Measurements from ENCODE around the gene PRSS27.
"Not testable (repeated sequence)": the region's sequence is repeated elsewhere in the genome, so short reads cannot be mapped to it uniquely, and the experiment has no call there.

Gene PRSS27

DNA sequence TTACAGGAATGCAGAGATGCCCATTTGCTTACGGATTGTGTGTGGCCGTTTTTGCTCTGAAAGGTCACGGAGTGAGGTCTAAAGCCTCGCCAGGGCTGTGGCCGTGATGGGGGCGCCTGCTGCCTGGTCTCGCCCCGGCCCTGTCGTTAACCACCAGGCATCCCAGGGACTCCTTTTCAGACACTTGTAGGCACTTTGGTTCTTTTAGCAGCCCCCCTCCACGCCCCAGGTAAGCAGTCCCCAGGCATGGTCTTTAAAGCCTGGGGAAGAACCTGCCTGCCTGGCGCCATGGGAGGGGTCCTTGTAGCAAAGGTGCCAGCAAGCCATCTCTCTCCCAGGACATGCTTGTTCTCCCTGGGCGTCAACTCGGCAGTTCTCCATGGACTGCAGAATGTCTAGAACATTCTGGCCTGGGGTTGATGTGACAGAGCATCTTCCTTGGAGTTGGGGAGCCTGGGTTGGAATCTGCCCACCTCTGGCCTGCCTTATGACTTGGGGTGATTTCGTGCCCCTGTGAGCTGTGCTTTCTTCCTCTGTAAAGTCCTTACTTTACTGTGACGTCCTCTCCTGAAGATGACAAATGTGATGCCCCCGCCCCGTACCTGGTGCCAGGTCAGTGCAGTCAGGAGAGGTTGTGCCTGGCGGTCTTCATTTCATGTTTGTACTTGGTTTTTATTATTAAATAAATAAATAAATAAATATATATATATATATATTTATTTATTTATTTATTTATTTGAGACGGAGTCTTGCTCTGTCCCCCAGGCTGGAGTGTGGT is 32.3 kb downstream of the PRSS27 start:
- H3K27me3 Mint-ChIP-seq: no peaks in the 10 kb centered on the region
- no peaks in the 10 kb centered on the region for H3K36me3 Mint-ChIP-seq
- H3K27ac Mint-ChIP-seq: no peak overlapping the region
- H3K4me1 Mint-ChIP-seq: peaks cover 22% of the 10 kb centered on the region
- peak overlapping the region; percentile 19 for H3K4me3 Mint-ChIP-seq
- H3K9me3 Mint-ChIP-seq: no peaks in the 10 kb centered on the region

DNA sequence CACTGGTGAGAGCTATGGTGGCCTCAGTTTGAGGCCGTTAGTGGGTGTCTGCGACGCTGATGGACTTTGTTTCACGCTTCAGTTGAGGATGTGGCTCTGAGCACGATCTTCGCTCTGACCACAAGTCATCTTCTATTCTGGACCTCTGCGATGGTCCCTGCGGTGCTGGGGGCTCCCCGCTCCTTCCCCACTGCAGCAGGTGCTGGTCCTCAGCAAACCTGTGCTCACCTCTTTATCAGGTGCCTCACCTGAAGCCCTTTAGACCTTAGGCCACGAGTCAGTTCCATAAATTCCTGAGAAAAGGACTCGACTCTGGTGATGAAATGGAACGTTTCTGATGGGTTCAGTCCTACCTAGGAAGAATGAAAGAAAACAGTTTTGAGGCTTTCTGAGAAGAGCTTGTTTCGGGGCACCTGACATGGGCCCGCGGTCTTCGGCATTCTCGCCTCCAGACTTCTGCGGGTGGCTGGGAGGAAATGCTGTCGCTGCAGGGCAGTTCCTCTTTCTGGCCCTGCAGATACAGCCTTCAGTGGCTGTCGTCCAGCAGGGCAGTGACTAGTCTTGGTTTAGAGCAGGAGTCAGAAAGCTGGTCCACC is 33.0 kb downstream of the PRSS27 start:
- Mint-ChIP-seq H3K27ac (peak overlapping the region; percentile 72), H3K36me3 (peaks cover 2% of the 10 kb centered on the region), H3K27me3 (no peaks in the 10 kb centered on the region), H3K4me1 (peaks cover 24% of the 10 kb centered on the region), H3K4me3 (peak overlapping the region; percentile 72), H3K9me3 (no peaks in the 10 kb centered on the region)

DNA sequence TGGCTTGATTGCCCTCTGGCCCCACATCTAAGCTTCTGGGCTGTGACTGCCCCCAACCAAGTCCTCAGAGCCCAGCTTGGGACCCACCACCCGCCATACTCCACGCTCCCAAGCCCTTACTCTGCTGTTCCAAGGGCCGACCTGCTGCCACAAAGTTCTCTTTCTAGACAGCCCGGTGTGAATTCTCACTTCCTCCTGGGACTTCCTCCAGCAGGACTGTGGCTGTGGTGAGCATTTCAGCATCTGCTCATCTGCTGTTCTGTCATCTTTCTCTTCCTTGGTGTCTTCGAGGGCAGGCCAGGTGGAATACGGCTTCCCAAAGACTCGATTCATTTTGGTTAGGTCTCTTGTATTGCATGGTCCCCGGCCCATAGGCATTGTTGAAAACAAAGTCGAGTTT is 33.9 kb downstream of the PRSS27 start:
- not testable (repeated sequence) for H3K4me3 Mint-ChIP-seq, H3K9me3 Mint-ChIP-seq, H3K36me3 Mint-ChIP-seq, H3K27me3 Mint-ChIP-seq, H3K27ac Mint-ChIP-seq
- H3K4me1 Mint-ChIP-seq: peaks cover 27% of the 10 kb centered on the region

DNA sequence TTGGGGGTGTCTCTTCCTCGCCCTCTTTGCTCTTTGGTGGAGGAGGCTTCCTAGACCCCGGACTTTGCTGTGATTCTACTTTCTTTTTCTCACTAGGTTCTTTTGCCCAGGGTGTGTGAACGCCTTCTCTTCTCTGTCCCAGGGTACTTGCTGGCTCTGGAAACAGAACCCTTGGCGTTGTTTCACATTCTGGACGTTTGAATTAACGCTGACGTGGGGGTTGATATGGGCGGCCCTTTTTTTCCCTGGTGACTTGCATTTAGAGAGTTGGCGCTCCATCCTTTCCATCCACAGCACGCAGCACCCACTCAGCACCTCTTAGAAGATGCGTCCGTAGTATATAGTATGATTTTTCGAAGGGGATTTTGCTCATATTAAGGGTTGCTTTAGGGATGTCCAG is 37.0 kb downstream of the PRSS27 start:
- H3K27me3 Mint-ChIP-seq, H3K36me3 Mint-ChIP-seq, H3K9me3 Mint-ChIP-seq, H3K27ac Mint-ChIP-seq: not testable (repeated sequence)
- Mint-ChIP-seq H3K4me3 (peak overlapping the region; percentile 100), H3K4me1 (peaks cover 27% of the 10 kb centered on the region)

DNA sequence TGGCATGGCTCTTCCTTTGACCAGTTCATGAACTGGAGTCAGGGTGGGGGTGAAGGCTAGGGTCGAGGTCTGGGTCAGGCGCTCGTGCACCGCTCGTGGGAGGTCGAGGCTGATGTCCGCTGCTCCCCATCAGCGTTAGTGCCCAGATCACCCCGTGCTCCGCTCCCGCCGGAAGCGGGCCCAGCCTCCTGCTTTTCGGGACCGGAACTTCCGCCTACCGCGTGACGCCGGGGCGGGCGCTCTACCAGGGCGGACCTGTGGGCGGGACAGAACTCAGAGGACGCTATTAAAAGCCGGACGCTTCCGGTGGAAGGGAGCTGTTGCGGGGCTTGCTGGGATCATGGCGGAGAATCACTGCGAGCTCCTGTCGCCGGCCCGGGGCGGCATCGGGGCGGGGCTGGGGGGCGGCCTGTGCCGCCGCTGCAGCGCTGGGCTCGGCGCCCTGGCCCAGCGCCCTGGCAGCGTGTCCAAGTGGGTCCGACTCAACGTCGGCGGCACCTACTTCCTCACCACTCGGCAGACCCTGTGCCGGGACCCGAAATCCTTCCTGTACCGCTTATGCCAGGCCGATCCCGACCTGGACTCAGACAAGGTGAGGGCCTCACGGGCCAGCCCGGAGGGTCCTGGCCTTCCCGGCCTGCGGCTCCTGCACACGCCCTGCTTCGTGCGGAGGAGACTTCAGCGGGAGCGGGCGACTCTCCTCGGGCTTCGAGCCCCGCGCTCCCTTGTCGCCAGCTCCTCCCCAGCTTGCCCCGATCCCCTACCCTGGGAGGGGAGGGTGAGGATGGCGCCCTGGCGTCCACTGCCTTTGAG is 37.6 kb downstream of the PRSS27 start, which contains the start of gene KCTD5:
KCTD5 (plus strand) TSS at position 315 of the 813 bp plus-strand sequence; CDS start at position 341, 26 bp downstream.
- Mint-ChIP-seq H3K27me3 (no peaks in the 10 kb centered on the region), H3K4me3 (peak within 1 kb of the TSS; percentile 100), H3K9me3 (no peaks in the 10 kb centered on the region), H3K27ac (peak within 1 kb of the TSS; percentile 98), H3K36me3 (peaks cover 3% of the 10 kb centered on the region), H3K4me1 (peaks cover 21% of the 10 kb centered on the region)

DNA sequence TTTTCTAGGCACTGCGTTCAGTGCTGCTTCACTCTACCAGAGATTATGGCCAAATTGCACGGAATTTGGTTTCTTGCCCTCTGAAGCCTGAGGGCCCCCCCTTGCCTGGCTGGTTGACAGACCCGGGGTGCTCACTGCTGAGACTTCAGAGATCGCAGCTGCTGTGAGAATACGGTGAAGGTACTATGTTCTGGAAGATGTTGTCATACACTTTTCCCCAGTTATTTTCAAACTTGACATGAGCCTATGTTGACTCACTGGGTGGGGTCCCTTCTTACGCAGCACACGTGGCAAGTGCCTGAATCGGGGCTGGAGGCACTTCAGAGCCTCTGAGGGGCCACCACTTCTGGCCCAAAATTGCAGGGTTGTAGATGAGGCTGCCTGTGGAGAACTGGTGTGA is 39.7 kb downstream of the PRSS27 start:
- Mint-ChIP-seq H3K27ac (peak overlapping the region; percentile 41), H3K4me1 (peaks cover 12% of the 10 kb centered on the region), H3K4me3 (peak overlapping the region; percentile 42)
- H3K27me3 Mint-ChIP-seq, H3K9me3 Mint-ChIP-seq, H3K36me3 Mint-ChIP-seq: not testable (repeated sequence)

DNA sequence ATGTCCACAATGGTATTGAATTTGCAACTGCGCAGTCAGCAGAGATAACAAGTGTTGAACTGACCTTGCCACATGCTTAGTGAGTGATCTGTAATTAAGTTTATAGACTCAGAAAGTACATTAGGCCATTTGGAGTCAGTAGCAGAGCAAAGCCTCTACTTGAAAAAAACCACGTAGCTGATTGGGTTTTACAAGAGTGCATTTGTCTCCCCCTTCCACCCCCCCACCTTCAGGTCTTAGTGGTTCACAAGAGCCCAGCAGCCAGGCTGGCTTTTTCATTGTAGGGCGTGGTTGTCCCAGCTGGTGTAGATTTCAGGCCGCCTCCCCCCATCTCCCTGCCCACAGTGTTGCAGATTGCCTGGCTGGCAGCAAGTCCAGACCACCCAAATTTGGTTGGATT is 40.1 kb downstream of the PRSS27 start:
- not testable (repeated sequence) for H3K4me3 Mint-ChIP-seq, H3K27ac Mint-ChIP-seq, H3K36me3 Mint-ChIP-seq, H3K27me3 Mint-ChIP-seq, H3K9me3 Mint-ChIP-seq
- peaks cover 11% of the 10 kb centered on the region for H3K4me1 Mint-ChIP-seq

DNA sequence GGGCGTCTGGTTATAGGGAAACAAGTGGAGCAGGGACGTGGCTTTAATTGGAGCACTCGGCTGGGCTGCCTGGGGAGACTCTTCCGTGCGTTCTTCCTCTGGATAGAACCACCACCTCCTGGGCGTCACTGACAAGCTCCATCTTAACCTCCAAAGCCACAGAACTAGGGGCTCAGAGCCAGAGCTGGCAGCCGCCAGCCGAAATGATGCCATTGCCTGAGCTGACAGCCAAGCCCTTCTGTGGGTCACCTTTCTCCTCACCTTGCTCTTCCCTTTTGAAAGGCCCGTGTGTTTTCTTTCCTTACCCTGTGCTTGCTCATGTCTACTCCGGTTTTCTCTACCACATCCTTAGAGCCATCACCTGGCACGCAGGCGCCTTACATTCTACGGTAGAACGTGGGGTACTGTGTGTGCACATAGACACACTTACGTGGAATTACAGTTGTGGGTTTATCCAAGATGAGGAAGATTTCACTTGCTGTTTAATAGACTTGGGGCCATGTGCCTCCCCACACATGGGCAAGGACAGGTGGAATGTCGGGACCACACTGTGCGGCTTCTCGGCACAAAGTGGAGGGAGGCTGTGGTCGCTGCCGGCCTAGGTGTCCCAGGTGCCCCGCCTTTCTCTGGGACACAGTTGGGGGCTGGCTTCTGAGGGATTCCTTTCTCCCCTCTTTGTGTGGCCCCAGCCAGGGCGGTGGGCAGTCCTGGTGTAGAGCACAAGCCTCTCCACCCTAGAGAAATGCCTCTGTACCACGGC is 41.6 kb downstream of the PRSS27 start:
- not testable (repeated sequence) for H3K4me3 Mint-ChIP-seq, H3K27ac Mint-ChIP-seq, H3K27me3 Mint-ChIP-seq, H3K36me3 Mint-ChIP-seq, H3K4me1 Mint-ChIP-seq, H3K9me3 Mint-ChIP-seq

DNA sequence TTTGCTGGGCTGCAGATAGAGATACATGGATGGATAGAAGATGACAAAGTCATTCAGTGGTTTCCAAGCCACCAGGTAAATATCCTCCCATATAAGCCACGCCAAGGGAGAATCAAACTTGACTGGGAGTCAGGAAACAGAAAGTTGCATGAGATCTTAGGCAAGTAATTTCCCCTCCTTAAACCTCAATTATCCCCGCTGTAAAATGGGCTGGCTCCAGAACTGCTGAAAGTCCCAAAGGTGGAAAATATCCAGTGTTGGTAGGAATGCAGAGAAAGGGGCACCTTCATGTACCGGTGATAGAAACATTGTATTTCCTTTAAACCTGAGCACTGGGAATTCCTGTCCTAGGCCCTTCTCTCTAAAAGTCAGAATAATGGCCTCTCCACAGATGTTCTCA is 43.1 kb downstream of the PRSS27 start:
- not testable (repeated sequence) for H3K27ac Mint-ChIP-seq, H3K4me3 Mint-ChIP-seq, H3K36me3 Mint-ChIP-seq, H3K9me3 Mint-ChIP-seq, H3K27me3 Mint-ChIP-seq
- H3K4me1 Mint-ChIP-seq: peaks cover 11% of the 10 kb centered on the region

DNA sequence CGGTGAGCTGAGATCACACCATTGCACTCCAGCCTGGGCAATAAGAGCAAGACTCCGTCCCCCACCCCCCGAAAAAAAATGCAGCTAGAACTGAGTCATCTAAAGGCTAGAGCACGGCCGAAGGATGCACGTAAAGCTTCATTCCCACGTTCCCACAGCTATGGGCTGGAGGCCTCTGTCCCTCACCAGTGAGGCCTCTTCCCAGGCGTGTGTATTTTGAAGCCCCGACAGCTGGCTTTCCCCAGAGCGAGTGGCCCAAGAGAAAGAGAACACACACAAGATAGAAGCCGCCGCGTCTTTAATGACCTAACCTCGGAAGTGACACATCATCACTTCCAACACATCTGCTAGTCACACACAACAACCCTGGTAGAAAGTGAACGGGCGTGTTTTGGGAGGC is 44.3 kb downstream of the PRSS27 start:
- H3K9me3 Mint-ChIP-seq: no peaks in the 10 kb centered on the region
- no peak overlapping the region for H3K4me3 Mint-ChIP-seq
- no peaks in the 10 kb centered on the region for H3K36me3 Mint-ChIP-seq
- H3K4me1 Mint-ChIP-seq: peaks cover 15% of the 10 kb centered on the region
- H3K27me3 Mint-ChIP-seq: no peaks in the 10 kb centered on the region
- H3K27ac Mint-ChIP-seq: no peak overlapping the region

DNA sequence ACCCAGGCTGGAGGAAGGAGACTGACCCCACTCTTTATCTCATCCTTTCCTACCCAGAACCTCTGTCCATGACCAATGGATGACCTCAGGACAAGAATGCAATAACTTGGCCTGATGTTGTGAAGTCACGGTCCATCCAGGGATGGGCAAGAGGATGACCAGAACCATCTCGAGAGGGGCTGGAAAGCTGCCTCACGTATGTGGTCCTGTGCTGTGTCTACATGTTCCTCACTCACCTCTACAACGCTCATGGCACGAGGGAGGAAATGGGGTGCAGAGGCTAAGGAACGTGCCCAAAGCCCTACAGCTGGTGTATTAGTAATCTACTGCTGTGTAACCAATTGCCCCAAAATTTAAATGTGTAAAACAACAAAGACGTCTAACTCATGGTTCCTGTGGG is 45.0 kb downstream of the PRSS27 start:
- no peaks in the 10 kb centered on the region for H3K9me3 Mint-ChIP-seq
- no peak overlapping the region for H3K27ac Mint-ChIP-seq
- peaks cover 22% of the 10 kb centered on the region for H3K4me1 Mint-ChIP-seq
- H3K36me3 Mint-ChIP-seq: no peaks in the 10 kb centered on the region
- no peaks in the 10 kb centered on the region for H3K27me3 Mint-ChIP-seq
- H3K4me3 Mint-ChIP-seq: peak overlapping the region; percentile 44

DNA sequence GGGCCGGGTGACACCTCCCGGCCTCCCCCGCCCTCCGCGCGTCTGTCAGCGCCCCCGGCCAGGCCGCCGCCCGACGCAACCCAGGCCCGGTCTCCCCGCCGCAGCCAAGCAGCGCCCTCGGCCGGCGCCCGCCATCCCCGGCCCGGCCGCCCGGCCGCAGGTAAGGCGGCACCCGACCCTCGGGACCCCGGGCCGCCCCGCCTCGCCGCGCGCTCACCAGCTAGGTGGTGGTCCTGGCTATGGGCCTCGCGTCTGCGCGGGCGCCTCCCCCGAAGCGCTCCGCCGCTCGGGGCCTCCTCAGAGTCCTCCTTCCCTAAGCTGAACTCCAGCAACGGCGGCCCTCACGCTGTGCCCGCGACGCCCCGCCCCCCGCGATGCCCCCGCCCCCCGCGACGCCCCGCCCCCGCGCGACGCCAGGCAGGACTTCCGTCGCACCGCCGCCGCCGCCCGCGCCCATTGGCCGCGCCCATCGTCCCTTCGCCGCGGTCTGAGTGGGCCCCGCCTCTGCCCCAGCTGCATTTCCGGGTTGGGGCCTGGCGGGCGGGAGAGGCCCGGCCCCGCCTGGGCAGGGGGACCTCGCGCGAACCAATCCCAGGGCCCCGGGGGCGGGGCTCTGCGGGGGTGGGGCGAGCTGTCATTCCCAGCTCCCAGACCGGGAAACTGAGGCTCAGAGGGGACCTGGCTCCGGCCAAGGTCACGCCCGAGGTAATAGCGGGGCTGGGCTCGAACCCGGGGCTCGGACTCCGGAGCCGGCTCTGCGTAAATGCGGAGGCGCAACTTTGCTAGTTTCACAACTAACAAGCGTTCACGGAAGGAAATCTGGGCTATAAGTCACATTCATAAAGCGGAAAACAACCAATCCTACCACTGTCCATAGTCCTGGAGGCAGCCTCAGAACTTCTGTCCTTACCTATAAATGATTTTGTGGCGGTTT is 46.7 kb downstream of the PRSS27 start:
- no peaks in the 10 kb centered on the region for H3K9me3 Mint-ChIP-seq
- peaks cover 4% of the 10 kb centered on the region for H3K36me3 Mint-ChIP-seq
- no peaks in the 10 kb centered on the region for H3K27me3 Mint-ChIP-seq
- H3K4me1 Mint-ChIP-seq: peaks cover 36% of the 10 kb centered on the region
- H3K4me3 Mint-ChIP-seq: peak overlapping the region; percentile 85
- peak overlapping the region; percentile 70 for H3K27ac Mint-ChIP-seq

DNA sequence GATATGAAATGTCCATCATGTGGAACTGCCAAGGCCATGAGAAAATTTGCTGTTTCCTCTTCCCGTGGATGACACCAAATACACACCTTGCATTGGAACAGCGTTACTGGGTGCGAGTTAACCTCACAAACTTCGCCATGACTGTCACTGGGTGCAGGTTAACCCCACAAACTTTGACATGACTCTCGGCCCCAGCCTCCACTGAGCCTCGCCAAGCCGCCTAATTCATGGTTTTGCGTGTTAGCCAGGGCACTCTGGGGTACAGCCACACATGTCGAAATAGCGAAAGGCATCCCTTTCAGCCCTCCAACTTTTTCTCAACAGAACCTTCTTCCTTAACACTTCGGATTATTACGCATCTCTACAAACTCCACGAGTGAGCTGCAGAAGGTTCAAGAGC is 48.3 kb downstream of the PRSS27 start:
- H3K4me3 Mint-ChIP-seq: peak overlapping the region; percentile 88
- H3K4me1 Mint-ChIP-seq: peaks cover 36% of the 10 kb centered on the region
- no peak overlapping the region for H3K27ac Mint-ChIP-seq
- no peaks in the 10 kb centered on the region for H3K27me3 Mint-ChIP-seq
- no peaks in the 10 kb centered on the region for H3K9me3 Mint-ChIP-seq
- peaks cover 4% of the 10 kb centered on the region for H3K36me3 Mint-ChIP-seq

DNA sequence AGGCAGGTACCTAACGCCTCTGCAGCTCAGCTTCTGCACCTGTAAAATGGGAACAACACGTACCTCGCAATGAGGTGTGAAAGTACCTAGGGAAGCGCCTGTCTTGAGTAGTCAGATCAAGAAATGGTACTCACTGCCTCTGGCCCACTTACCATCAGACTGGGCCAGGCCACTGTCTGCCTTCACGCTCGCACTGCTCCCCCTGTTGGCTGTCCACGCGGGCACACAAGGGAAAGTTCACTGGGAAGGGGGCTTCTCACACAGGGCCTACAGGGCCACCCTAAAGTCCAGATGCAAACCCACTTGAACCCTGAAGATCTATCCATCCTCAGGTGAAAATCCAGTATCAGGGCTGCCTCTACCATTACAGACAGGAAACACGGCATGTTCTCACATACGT is 48.8 kb downstream of the PRSS27 start:
- H3K4me1 Mint-ChIP-seq: peaks cover 36% of the 10 kb centered on the region
- not testable (repeated sequence) for H3K9me3 Mint-ChIP-seq, H3K27ac Mint-ChIP-seq, H3K36me3 Mint-ChIP-seq, H3K4me3 Mint-ChIP-seq, H3K27me3 Mint-ChIP-seq

DNA sequence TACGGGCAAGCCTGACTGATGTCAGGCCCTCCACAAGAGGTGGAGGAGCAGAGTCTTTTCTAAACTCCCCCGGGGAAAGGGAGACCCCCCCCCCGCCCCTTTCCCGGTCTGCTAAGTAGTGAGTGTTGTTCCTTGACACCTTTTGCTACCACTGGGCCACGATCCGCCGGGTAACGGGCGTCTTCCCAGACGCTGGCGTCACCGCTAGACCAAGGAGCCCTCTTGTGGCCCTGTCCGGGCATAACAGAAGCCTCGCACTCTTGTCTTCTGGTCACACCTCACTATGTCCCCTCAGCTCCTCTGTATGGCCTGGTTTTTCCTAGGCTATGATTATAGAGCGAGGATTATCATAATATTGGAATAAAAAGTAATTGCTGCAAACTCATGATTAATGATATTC is 50.0 kb downstream of the PRSS27 start:
- H3K36me3 Mint-ChIP-seq, H3K9me3 Mint-ChIP-seq, H3K27me3 Mint-ChIP-seq: not testable (repeated sequence)
- Mint-ChIP-seq H3K4me1 (peaks cover 36% of the 10 kb centered on the region), H3K4me3 (peak overlapping the region; percentile 73), H3K27ac (peak overlapping the region; percentile 59)

Measured in activated naive CD4-positive, alpha-beta T cell treated with anti-CD3 and anti-CD28 coated beads, Interleukin-2, amount 50 U/mL, for 24 hours (primary cell).